ENCODE data around the gene NRG2.

Gene NRG2

DNA sequence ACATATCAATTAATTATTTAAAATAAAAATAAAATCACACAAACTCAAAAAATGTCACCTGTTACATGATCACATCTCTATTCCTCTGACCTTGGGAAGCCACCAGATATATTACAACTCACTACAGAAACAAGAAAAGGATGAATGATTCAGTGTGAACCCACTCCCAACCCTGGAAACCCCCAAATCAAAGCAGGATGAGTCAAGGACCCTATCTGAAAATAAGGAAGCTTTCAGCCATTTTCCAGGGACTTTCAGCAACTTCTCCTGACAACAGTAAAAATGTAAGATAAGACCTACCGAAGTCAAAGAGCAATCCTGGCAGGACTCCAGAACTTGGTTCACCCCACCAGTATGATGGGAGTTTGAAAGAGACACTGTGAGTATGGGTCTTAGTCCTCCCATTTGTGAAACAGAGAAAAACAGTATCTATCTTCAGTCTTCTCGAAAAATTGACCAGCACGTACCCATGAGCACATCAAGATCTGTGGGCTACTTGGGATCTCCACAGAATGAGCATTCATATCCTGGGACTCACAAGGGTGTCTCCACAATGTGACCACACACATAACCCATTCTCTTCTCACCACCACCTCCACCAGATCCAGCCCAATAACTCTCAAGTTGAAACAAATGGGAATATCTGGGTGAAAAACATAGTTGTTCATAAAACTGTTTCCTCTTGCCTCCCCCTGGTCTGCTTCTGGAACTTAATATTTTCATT, 9.9 kb downstream of the NRG2 start:
- H3K4me3 ChIP-seq (ENCODE audit: low read depth, low read length) = no peak overlapping the region
- no peak for TF ChIP-seq CTCF (IDR thresholded peaks at IDR 0.05; ENCODE audit: low read depth, low read length)

- TF ChIP-seq CTCF (IDR thresholded peaks at IDR 0.05; ENCODE audit: low read depth, low read length) = no peak
- no peak overlapping the region for H3K4me3 ChIP-seq (ENCODE audit: low read depth, low read length)
Observed at GRCh38 chr5:140032296-140032695, 10.8 kb downstream of the NRG2 start.

GRCh38 chr5:140027807-140028206, 15.3 kb downstream of the NRG2 start:
- TF ChIP-seq CTCF (IDR thresholded peaks at IDR 0.05; ENCODE audit: low read depth, low read length) = no peak

DNA sequence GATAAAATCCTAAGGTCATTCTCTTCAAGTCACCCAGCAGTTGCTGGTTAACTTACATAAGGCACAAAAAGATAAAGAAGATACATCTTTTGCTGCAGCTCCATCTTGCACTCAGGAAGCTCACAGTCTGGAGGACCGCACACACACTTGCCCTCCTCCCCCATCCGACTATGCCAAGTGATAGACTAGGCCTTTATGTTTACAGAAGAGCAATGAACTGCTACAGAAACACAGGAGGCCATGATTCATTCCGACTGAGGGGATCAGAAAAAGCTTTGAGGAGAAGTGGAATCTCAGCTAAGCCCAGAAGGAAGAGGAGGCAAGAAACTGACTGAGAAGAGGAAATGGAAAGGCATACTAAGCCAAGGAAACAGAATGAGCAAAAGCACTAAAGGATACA, 17.4 kb downstream of the NRG2 start:
- TF ChIP-seq CTCF (IDR thresholded peaks at IDR 0.05; ENCODE audit: low read depth, low read length) = no peak
- no peak overlapping the region for H3K4me3 ChIP-seq (ENCODE audit: low read depth, low read length)

More at GRCh38 chr5:140027807-140028206, 15.3 kb downstream of the NRG2 start:
- no peak overlapping the region for H3K4me3 ChIP-seq (ENCODE audit: low read depth, low read length)

- no peak overlapping the region for H3K4me3 ChIP-seq (ENCODE audit: low read depth, low read length)
- TF ChIP-seq CTCF (IDR thresholded peaks at IDR 0.05; ENCODE audit: low read depth, low read length) = no peak
Observed at GRCh38 chr5:140024928-140025327, 18.2 kb downstream of the NRG2 start.

GRCh38 chr5:140023611-140024191, 19.4 kb downstream of the NRG2 start:
- no peak overlapping the region for H3K4me3 ChIP-seq (ENCODE audit: low read depth, low read length)
- TF ChIP-seq CTCF (IDR thresholded peaks at IDR 0.05; ENCODE audit: low read depth, low read length) = no peak

- no peak overlapping the region for H3K4me3 ChIP-seq (ENCODE audit: low read depth, low read length)
- no peak for TF ChIP-seq CTCF (IDR thresholded peaks at IDR 0.05; ENCODE audit: low read depth, low read length)
Observed at GRCh38 chr5:140020601-140021177, 22.4 kb downstream of the NRG2 start.
